Measurements from ENCODE around the gene CD99. TPM values are rescaled to one million over a fixed set of nuclear protein-coding genes. Genes with fewer than 3 reads are reported as not detected.

Gene CD99, protein sequence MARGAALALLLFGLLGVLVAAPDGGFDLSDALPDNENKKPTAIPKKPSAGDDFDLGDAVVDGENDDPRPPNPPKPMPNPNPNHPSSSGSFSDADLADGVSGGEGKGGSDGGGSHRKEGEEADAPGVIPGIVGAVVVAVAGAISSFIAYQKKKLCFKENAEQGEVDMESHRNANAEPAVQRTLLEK
- total RNA-seq = 227 and 238 TPM in 2 replicates

DNA sequence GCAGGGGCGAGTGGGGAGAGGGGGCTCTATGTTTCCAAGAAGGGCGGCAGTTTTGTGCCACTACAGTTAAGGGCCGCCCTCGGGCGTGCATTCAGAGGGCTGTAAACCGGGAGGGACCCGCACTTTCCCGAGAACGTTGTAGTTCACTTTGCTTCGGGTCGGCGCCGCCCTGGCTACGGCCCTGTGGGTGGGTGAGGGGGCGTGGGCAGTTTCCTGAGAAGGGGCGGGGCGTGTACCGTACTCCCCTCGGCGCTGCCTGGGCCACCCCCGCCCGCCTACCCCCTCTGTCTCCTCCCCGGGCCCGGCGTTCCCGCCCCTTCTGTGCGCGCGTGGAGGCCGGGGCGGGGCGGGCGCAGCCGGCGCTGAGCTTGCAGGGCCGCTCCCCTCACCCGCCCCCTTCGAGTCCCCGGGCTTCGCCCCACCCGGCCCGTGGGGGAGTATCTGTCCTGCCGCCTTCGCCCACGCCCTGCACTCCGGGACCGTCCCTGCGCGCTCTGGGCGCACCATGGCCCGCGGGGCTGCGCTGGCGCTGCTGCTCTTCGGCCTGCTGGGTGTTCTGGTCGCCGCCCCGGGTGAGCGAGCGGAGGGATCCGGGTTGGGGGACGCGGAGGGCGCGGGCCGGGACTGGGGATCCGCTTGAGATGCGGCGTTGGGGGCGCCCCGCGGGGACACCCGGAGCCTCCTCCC lies at the start of gene CD99:
Gene CD99, plus strand, starts transcription at position 440 of the 687 bp plus-strand sequence. Its CDS starts 66 bp downstream, at position 506.

GRCh38 chrX:2751874-2752300 lies 60.8 kb downstream of the CD99 start, which contains the start of gene XG:
Gene XG, plus strand, starts transcription at chrX:2752040. Its CDS starts 235 bp downstream, at chrX:2752275.

Other genes with a start within 250 kb of the CD99 start
- 25.7 and 28.2 TPM in 2 replicates for gene DHRSX, start 190.3 kb upstream of the CD99 start, total RNA-seq
- 27.9 and 44.9 TPM in 2 replicates for gene ZBED1, start 190.3 kb upstream of the CD99 start, total RNA-seq
- gene XG, start 60.7 kb downstream of the CD99 start, total RNA-seq = 0.59 and 1.7 TPM in 2 replicates
- 3.3 and 15.4 TPM in 2 replicates for gene GYG2, start 137.6 kb downstream of the CD99 start, total RNA-seq
- gene ARSD, start 238.0 kb downstream of the CD99 start, total RNA-seq = 19.0 and 19.4 TPM in 2 replicates

Measured in smooth muscle cell of the umbilical artery (primary cell).